Stimulated activated CD8-positive, alpha-beta memory T cell treated with anti-CD3 and anti-CD28 coated beads, Interleukin-4, amount 100 ng/mL, for 1 hour (primary cell): ENCODE measurements around the gene SLC24A4.

Source experiments
- DNase-seq, 2 donors: peaks; one replicate each; pipeline ENCODE4 v3.0.0-alpha.2; 2020; ENCODE audit warnings: low read depth in 2 of 2, low spot score in 1 of 2

The SLC24A4 gene

GRCh38 chr14:92433407-92433806, 110.4 kb downstream of the SLC24A4 start:
- DNase-seq = no peak

DNA sequence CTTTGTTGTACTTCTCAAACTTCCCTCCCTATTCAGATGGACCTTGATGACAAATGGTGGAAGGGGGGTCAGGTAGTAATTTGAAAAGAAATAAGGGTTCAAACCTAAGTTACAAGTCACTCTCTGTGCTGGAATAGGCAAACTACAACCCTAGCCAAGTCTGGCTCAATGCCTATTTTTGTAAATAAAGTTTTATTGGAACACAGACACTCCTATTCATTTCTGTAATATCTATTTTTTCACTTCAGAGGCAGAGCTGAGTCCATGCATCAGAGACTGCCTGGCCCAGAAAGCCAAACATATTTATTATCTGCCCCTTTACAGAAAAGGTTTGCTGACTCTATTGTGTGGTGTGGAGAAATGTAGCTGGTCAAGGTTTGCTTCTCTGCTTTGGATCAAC, 112.2 kb downstream of the SLC24A4 start:
- DNase-seq = no peak

DNA sequence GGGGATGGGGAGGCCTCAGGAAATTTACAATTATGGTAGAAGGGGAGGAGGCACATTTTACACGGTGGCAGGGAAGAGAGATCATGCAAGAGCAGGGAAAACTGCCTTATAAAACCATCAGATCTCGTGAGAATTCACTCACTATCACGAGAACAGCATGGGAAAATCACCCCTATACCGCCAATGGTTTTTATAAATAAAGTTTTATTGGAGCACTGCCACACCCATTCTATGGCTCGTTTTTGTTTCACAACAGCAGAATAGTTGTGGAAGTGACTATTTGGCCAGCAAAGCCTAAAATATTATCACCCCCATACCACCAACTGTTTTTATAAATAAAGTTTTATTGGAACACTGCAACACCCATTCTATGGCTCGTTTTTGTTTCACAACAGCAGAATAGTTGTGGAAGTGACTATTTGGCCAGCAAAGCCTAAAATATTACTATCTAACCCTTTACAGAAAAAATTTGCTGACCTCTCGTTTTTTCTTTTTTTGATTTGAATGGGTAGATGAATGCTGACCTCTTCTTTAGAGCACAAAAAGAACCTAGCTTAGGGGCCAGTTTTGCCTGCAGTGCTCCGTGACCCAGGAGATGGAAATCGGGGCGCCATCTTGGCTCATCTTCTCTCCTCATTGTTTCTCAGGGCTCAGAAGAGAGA, 113.3 kb downstream of the SLC24A4 start:
- no peak for DNase-seq

DNA sequence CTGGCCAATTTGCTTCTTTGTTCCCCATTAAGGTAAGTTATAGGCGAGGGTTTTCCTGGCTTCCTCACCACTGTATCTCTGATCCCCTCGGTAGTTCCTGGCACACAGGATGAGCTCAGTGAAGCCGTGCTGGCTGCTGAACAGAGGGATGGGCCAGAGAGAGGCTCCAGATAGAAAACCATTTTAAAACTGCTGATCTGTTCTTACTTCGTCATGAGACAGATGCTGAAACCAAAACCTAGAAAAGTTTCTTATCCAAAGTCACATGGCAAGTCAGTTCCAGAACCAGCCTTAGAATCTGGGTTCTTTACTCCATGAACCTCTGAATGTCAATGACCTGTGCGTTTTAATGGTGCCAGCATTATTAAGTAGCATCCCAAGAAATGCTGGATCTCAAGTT, 114.3 kb downstream of the SLC24A4 start:
- no peak for DNase-seq

DNA sequence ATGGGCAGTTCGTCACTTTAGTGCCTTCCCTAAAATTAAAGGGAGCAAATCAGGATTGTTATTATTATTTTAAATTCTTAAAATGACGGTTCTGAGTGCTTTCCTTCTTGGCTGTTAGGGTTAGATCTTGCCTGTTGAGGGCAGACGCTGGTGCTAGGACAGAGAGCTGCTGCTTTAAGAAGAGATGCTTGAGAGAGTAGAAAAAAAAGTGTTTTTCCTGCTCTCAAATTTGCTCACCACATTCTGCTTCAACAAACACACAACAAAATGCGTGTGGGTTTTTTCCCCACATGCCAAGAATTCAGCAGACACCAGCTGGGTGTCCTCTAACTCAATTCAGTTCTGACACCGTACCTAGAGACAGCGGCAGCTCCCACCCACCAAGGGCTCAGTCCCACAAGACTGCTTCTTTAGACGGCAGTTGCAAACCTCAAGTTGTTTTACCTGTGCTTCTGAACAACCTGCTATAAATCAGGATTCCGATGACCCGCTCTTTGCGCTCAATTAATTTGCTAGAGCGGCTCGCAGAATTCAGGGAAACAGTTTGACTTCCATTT, 114.8 kb downstream of the SLC24A4 start:
- DNase-seq = no peak

DNA sequence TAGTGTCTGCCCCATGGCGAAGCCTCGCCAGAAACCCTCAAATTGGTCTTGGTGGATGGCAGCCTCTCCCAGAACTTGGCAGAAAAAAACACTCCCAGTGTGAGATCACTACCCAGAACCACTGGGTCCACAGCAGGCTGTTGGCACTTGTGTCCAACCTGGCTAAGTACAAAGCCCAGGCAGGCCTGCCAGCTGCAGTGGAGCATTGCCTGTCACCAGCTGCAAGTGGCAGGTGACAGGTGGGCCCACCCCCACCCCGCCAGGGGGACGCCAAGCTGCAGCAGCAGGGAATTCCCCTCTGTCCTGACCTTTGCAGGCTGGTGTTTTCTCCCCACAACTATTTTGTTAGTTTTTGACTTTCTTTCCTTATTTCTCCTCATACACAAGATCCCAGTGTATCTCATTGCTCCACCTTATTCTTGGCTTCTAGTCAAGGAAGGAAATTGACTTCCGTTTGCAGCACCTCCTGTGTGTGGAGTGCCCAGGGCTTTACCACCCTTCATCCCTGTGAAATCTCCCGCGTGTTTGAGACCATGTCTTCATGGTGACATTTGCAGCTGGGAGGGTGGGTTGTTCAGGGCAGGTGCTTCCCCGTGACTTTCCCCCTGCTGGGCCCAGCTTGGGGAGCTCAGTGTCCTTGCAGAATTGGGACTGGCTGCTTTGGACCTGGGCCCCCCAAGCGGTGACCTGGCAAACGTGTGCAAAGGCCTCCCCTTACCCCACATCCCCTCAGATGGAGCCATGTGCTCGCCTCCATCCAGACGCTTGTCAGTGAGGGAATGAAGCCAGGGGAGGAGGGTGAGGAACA, 116.8 kb downstream of the SLC24A4 start:
- DNase-seq = no peak

GRCh38 chr14:92440345-92441003, 117.5 kb downstream of the SLC24A4 start:
- DNase-seq = no peak

DNA sequence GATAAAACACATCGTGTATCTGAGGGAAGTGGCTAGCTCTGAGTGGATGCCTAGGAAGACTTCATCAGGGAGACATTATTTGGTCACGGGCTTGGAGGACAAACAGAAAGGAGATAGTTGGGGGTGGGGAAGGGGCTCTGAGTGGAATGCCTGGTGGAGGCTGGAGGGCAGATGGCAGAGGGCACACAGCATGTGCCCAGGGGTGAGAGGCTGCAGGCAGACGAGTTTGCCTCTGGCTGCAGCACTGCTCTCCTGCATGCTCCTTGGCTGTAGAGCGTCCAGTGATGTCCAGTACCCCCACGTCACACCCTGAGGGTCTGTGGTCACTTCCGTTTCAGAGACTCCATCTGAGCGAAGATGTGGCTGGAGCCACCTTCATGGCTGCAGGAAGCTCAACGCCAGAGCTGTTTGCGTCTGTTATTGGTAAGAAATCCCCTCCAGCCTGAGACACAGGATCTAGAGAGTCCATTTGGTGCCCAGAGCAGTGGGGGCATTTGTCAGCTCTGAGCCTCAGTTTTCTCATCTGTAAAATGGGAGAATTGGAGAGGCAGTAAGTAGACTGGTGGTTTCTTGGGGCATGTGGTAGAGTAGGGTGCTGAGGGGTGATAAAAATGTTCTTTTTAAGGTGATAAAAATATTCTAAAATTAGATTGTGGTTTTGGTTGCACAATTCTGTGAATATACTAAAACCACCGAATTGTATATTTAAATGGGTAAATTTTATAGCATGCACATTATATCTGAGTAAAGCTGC, 119.0 kb downstream of the SLC24A4 start:
- no peak for DNase-seq

DNA sequence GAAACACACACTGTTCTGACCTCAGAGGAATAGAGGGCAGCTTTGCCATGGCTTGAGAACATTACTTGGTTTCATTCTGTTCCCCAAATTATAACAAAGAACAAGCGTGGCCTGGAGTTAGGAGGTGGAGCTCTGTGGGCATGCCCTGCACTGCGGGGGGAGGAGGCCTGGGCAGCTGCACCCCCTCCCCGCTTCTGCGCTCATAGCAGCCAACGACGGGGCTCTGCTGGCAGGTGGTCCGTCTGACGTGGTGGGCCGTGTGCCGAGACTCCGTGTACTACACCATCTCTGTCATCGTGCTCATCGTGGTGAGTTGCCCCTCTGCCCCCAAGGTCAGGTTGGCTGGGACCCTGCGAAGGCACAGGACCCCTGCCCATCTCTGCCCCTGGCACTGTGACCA, 120.2 kb downstream of the SLC24A4 start:
- no peak for DNase-seq

GRCh38 chr14:92443741-92444140, 120.8 kb downstream of the SLC24A4 start:
- no peak for DNase-seq

DNA sequence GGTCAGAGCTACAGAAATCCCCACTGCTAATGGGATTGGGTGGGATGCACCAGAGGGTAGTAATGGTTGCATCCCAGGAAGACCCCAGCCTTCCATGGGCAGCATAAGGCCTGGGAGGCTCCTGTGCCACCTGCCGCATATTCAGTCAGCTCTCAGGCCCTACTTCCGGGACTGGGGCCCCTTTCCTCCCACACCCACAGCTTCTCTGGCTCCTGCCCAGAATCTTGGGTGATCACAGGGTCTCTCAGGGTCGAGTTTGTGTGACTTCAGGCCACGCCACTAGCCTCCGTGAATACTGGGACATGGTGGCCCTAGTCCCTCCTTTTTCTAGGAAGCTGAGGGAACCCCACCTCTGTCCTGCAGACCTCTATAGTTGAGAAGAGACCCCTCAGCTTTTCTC, 123.8 kb downstream of the SLC24A4 start:
- no peak for DNase-seq

DNA sequence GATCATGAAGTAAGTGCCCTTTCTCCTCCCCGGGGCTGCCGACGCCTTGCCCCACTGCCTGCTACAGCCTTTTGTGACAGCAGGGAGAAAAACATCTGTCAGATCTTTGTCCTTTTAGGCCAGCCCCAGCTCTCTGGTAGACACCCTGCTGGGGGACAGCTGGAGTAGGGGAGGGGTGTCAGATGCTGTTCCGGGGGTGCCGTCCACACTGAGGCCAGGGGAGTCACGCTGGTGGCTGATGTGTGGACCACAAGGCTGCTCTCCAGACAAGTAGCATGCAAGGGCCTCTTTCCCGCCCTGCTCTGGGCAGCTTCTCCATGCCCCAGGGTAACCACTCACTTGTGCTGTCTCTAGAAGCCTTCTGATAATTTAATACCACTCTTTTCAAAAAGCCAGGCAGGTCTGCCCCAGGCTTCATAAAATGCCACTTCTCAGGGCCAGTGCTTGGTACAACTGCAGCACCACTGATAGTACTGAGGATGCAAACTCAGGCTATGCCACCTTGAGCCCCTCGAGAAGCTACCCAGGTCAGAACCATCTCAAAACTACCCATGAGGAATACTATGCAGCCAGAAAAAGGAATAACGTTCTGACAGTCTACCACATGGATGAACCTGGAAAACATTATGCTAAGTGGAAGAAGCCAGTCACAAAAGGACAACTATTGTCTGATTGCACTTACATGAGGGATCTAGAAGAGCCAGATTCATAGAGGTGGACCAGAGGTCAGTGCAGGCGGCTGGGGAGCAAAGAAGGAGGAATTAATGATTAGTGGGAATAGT, 124.6 kb downstream of the SLC24A4 start:
- no peak for DNase-seq

DNA sequence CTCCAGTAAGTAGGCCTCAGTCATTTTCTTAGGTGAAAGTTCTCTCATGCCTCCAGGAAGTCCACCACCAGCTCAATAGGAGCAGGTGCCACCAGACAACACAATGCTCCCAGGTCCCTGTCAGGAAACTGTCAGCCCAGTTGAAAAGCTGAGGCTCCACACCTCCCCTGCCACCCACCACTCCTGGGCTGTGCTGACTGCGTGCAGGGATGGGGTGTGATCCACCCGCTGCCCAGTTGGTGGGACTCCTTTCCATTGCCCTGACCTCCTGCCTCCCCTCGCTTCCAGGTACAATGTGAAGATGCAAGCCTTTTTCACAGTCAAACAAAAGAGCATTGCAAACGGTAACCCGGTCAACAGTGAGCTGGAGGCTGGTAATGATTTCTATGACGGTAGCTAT, 125.8 kb downstream of the SLC24A4 start:
- no peak for DNase-seq

GRCh38 chr14:92449404-92450181, 126.6 kb downstream of the SLC24A4 start:
- DNase-seq = no peak

DNA sequence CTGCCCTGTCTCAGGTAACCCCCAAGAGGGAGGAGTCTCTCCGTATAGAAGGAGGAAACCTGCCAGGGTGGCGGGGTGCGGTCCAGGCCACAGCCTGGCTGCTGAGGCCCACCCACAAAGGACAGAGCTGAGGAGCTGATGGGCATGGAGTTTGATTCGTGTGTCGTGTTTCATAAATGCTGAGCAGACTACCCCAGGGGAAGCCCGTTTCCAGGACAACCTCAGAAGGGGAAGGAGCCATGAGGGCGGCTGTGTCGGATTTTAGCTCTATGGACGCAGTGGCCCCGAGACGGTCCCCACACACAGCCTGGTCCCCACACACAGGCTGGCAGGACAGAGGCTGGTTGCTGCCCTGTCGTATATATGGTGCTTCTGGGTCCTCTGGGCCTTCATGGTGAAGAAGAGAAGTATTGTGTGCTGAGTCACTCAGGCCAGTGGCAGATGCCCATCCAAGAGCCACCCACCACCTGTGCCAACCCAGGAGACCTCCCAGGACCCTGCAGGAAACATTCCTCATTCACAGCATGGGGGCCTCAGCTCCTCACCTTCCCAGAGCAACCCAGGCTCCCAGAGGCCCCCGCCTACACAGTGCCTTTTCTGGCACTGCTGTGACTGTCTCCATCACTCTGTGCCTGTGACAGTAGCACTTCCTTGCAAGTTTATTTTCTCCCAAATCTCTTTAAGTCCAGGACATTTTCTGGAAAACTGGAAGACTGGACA, 127.5 kb downstream of the SLC24A4 start:
- no peak for DNase-seq

DNA sequence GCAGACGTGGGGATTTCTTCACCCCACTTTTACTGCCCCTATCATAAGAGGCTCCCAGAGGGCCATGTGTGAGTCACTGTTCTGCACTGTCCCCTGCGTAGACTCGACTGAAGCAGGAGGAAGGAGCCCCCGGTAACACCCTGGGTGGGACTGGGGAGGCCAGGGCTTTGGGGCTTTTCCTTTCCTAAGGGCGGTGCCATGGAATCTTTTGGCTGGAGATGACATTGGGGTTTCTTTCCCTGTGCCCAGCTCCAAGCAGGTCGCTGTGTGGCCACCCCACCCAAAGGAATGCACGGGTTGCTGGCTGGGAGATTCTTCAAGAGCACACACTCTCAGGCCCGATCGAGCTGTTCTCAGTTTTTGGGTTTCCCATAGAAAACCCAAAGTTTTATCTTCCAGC, 128.3 kb downstream of the SLC24A4 start:
- no peak for DNase-seq

DNA sequence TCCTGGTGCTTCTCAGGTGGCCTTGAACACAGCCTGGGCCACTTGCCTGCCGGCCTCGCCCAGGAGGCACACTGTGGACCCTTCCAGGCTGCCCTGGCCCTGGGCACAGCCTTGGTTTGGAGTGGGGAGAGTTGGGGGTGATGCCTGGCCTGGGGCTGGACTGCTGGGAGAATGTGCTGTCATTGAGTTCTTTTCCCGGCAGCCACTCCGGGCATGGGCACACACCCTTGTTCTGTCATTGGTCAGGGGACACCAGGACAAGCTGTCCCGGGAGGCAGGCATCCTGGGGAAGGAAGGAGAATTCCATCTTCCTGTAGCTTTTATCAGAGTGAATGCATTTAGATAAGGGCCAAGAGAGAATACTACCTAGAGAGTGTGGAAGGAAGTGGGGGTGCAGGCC, 128.8 kb downstream of the SLC24A4 start:
- no peak for DNase-seq

DNA sequence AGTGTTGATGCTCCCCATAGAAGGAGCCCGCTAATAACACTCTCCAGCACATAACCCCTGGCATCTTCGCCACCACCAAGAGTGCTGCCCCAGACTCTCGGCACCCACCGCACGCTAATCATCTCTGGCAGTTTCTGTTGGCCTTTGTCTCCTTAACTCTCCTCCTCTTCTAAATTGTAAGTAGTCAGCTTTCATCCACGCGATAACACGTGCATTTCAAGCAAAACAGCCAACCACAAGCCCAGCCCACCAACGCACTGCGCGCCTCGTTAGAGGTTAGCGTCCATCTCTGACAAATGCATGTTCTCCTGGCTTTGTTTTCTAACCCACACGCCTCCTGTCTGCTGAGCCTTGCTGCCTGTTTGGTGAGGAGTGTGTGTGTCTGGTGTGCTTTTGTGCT, 129.5 kb downstream of the SLC24A4 start:
- no peak for DNase-seq

DNA sequence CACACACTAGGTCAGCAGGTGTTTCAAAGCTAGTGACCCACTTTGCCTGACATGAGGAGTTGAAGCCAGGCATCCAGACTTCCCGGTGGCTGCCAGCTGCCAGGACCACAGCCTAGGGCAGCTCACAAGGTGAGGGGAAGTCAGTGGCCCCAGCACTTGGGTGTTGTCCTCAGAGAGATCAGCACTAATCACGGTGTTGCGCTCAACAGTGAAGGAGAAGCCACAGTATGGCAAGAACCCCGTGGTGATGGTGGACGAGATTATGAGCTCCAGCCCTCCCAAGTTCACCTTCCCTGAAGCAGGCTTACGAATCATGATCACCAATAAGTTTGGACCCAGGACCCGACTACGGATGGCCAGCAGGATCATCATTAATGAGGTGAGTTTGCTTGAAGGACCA, 130.7 kb downstream of the SLC24A4 start:
- no peak for DNase-seq
